Activated naive CD4-positive, alpha-beta T cell treated with anti-CD3 and anti-CD28 coated beads for 36 hours (primary cell): ENCODE measurements around the gene BGLAP. TPM values are rescaled to one million over a fixed set of nuclear protein-coding genes. Genes with fewer than 3 reads are reported as not detected.

Experiments
- CTCF ChIA-PET: fragments of 350-600 bp; sonication (Branson Sonifier 250); formaldehyde crosslinking; loops from one replicate; lab custom pipeline; 2021; ENCODE audit warnings: antibody characterized with exemption; lab: Charles Lee
- DNase-seq: peaks from one replicate; pipeline ENCODE4 v3.0.0-alpha.2; 2020
- H3K27ac Mint-ChIP-seq: one replicate; pipeline ENCODE4 v1.8.0; 2021; ENCODE audit warnings: mild to moderate bottlenecking, mixed read lengths
- H3K27me3 Mint-ChIP-seq: one replicate; pipeline ENCODE4 v1.8.0; 2021; ENCODE audit warnings: low read depth, mixed read lengths
- H3K36me3 Mint-ChIP-seq: one replicate; pipeline ENCODE4 v1.8.0; 2021; ENCODE audit warnings: low read depth, mixed read lengths
- H3K4me1 Mint-ChIP-seq: one replicate; pipeline ENCODE4 v1.8.0; 2021; ENCODE audit warnings: low read depth, mixed read lengths
- H3K4me3 Mint-ChIP-seq: one replicate; pipeline ENCODE4 v1.8.0; 2021; ENCODE audit warnings: mild to moderate bottlenecking, moderate library complexity, mixed read lengths
- H3K9me3 Mint-ChIP-seq: one replicate; pipeline ENCODE4 v1.8.0; 2021; ENCODE audit warnings: mixed read lengths
- intact Hi-C: fragments of 100-400 bp; cut with micrococcal nuclease; formaldehyde crosslinking; loops from one replicate; pipeline ENCODE4 v1.15.1; 2023
- total RNA-seq, 2 experiments: library from RNA; stranded (reverse); gene quantifications; one replicate each; pipeline ENCODE4 v1.2.3, GENCODE V29; 2021

BGLAP gene
- total RNA-seq, 2 experiments from 2014 or later: 3.4 to 4.0 TPM

DNA sequence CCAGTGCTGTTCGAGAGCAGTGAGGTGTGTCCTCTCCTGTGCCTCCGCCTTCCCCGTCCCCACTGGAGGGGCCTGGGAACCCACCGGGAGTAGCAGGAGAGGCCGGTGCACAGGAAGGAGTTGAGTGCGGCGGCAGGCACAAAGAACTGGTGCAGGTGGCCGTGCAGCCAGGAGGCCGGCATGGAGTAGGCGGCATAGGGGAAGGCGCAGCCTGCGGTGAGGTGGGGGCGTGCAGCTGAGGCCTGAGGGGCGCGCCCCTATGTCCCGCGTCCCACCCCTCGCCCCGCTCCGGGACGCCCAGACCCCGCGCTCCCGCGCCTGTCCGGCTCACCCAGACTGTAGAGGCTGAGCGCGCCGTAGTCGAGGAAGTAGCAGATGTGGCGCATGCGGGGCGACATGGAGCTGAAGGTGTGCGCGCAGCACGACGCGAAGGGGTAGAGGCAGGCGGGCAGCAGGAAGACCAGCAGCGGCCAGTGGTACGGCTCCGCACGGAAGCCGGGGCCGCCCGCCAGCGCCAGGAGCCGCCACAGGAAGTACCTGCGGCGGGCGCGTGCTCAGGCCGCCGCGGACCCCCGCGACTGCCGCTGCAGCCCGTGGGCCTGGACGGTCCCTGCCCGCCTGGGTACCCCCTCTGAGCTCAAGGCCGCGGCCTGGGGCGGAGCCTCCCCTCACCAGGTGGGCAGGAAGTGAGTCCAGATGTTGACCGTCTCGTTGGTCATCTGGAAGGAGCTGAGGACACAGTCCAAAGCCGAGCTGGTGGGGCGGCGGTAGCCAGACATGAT, 3.7 kb downstream of the BGLAP start:
- CTCF ChIA-PET: interaction anchor here (0.6 to 1.5 kb wide), 7 partner anchors 19 to 148 kb away, joined by 3 to 5 read pairs (median 4); no protein-coding TSS in a partner anchor
- DNase-seq: peak; percentile 50
- Mint-ChIP-seq H3K9me3 (no peaks in the 10 kb centered on the region), H3K36me3 (peaks cover 5% of the 10 kb centered on the region), H3K4me3 (peak overlapping the region; percentile 66), H3K27ac (no peak overlapping the region), H3K4me1 (peaks cover 11% of the 10 kb centered on the region), H3K27me3 (no peaks in the 10 kb centered on the region)
- intact Hi-C loops: no loop called here

DNA sequence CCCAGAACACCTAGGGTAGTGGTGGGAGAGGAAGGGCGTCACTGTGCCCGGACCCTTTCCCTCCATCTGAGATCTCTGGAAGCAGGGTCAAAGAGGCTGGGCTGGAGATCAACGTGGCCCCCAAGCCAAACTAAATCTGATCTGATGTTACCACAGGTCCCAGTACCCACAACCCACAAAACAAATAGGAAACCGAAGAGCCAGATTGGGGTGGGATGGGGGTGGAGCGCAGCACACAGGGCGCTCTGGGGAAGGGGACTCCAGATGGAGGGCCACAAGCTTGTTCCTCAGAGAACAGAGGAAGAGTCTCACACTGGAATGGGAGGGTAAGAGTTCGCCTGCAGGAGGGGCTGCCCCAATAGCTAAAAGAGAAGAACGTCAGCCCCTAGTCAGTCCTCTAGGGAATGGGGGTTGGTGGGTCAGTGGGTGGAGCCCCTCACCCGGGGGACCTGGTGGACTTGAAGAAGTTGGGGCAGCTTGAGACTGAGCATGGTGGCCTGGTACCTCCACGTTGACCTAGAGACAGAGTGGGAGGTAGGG, 4.3 kb downstream of the BGLAP start:
- H3K9me3 Mint-ChIP-seq: no peaks in the 10 kb centered on the region
- H3K27me3 Mint-ChIP-seq: no peaks in the 10 kb centered on the region
- H3K27ac Mint-ChIP-seq: no peak overlapping the region
- CTCF ChIA-PET: interaction anchor here (0.5 to 1.5 kb wide), 7 partner anchors 20 to 238 kb away, joined by 3 to 5 read pairs (median 4); no protein-coding TSS in a partner anchor
- peaks cover 7% of the 10 kb centered on the region for H3K36me3 Mint-ChIP-seq
- H3K4me1 Mint-ChIP-seq: peaks cover 11% of the 10 kb centered on the region
- no peak for DNase-seq
- H3K4me3 Mint-ChIP-seq: peak overlapping the region; percentile 21
- intact Hi-C loops: no loop called here

- peaks cover 11% of the 10 kb centered on the region for H3K4me1 Mint-ChIP-seq
- intact Hi-C loops: no loop called here
- H3K27ac Mint-ChIP-seq: no peak overlapping the region
- CTCF ChIA-PET: interaction anchor here (0.5 to 1.5 kb wide), 5 partner anchors 24 to 238 kb away, joined by 3 to 7 read pairs (median 5); no protein-coding TSS in a partner anchor
- H3K27me3 Mint-ChIP-seq: no peaks in the 10 kb centered on the region
- H3K9me3 Mint-ChIP-seq: no peaks in the 10 kb centered on the region
- H3K36me3 Mint-ChIP-seq: peaks cover 7% of the 10 kb centered on the region
- no peak for DNase-seq
- H3K4me3 Mint-ChIP-seq: no peak overlapping the region
Measured at GRCh38 chr1:156246781-156247459, 4.9 kb downstream of the BGLAP start.

GRCh38 chr1:156247460-156248322, 5.7 kb downstream of the BGLAP start, which contains the start of gene PAQR6:
PAQR6 (minus strand) TSS chr1:156248056; CDS start chr1:156246731, 1,325 bp downstream.
- intact Hi-C loops: no loop called here
- peaks cover 7% of the 10 kb centered on the region for H3K36me3 Mint-ChIP-seq
- CTCF ChIA-PET: interaction anchor here (1.0 kb wide), 1 partner anchor 12 kb away, joined by 3 read pairs; no protein-coding TSS in a partner anchor
- no peak within 1 kb of the TSS for H3K27ac Mint-ChIP-seq
- H3K9me3 Mint-ChIP-seq: no peaks in the 10 kb centered on the region
- no peak within 1 kb of the TSS for H3K4me3 Mint-ChIP-seq
- no peaks in the 10 kb centered on the region for H3K27me3 Mint-ChIP-seq
- peaks cover 11% of the 10 kb centered on the region for H3K4me1 Mint-ChIP-seq
- DNase-seq: no peak

- Mint-ChIP-seq H3K36me3 (peaks cover 11% of the 10 kb centered on the region), H3K4me1 (peaks cover 11% of the 10 kb centered on the region), H3K4me3 (no peak overlapping the region), H3K27ac (no peak overlapping the region), H3K27me3 (no peaks in the 10 kb centered on the region), H3K9me3 (no peaks in the 10 kb centered on the region)
- intact Hi-C loops: no loop called here
- CTCF ChIA-PET: interaction anchor here (1.0 kb wide), 1 partner anchor 11 kb away, joined by 3 read pairs; no protein-coding TSS in a partner anchor
- no peak for DNase-seq
Measured at GRCh38 chr1:156248323-156248683, 6.3 kb downstream of the BGLAP start.

DNA sequence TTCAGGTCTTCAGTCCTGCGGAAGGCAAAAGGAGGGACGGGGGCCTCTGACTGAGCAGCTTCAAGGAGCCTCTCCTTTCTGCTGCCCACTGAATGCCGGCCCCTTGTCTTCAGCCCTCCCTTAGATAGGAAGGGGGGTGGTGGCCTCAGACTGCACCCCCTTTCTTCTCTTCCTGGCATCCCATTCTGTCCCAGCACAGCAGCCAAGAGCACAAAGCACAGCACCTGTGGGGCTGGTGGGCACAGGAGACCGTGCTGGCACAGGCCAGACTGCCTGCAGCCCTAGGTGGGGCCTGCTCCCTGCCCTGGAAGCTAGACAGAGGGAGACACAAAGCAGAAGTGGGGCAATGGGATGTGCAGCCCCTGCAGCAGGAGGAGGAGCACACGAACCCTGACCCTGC, 7.6 kb downstream of the BGLAP start:
- Mint-ChIP-seq H3K36me3 (peaks cover 17% of the 10 kb centered on the region), H3K9me3 (no peaks in the 10 kb centered on the region), H3K4me3 (no peak overlapping the region), H3K27me3 (no peaks in the 10 kb centered on the region), H3K27ac (peak overlapping the region; percentile 24), H3K4me1 (peaks cover 11% of the 10 kb centered on the region)
- intact Hi-C loops: no loop called here
- CTCF ChIA-PET: interaction anchor here (1.0 kb wide), 1 partner anchor 108 kb away, joined by 3 read pairs; no protein-coding TSS in a partner anchor
- DNase-seq: no peak

DNA sequence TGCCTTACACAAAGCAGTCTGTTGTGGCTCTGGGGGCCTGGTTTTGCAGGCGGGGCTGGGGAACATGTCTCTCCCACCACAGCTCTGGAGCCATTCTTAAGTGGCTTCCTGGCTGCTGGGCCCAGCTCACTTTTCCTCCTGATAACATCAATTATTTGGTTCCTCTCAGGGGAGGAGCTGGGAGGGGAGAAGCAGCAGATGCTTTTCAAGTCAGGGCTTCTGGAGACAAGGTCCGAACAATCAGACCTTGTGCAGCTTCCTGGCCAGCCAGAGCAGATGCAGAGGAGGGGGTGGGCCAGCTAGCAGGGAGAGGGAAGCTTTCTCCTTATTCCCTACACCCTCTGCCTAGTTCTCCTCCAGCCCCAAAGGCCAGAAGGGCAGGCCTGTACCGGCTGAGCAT, 9.5 kb downstream of the BGLAP start:
- intact Hi-C loops: no loop called here
- Mint-ChIP-seq H3K27ac (peak overlapping the region; percentile 18), H3K4me1 (no peaks in the 10 kb centered on the region), H3K9me3 (no peaks in the 10 kb centered on the region), H3K27me3 (no peaks in the 10 kb centered on the region), H3K4me3 (no peak overlapping the region), H3K36me3 (peaks cover 22% of the 10 kb centered on the region)
- CTCF ChIA-PET: interaction anchor here (1.1 to 1.2 kb wide), 3 partner anchors 8 to 110 kb away, joined by 3 to 4 read pairs (median 4); no protein-coding TSS in a partner anchor
- DNase-seq: no peak

DNA sequence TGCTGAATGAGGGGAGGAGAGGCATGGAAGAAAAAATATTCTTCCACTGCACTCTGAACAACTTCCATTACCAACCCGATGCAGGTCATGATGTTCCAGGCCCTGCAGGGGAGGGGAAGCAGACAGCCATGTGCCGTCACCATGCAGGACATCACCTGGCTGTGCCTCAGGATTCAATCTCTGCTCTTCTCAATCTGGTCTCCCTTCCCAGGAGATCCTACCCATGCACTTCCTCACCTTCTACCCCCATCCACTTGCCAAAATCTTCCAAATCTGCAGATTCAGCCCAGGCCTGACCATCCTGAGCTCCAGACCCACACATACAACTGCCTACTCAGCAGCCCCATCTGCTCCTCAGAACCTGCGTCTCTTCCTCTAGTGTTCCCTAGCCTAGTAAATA, 11.7 kb downstream of the BGLAP start:
- Mint-ChIP-seq H3K4me1 (no peaks in the 10 kb centered on the region), H3K4me3 (no peak overlapping the region), H3K27me3 (no peaks in the 10 kb centered on the region), H3K9me3 (no peaks in the 10 kb centered on the region), H3K27ac (no peak overlapping the region), H3K36me3 (peaks cover 27% of the 10 kb centered on the region)
- CTCF ChIA-PET: interaction anchor here (0.6 to 1.5 kb wide), 2 partner anchors 24 to 111 kb away, joined by 5 read pairs; no protein-coding TSS in a partner anchor
- intact Hi-C loops: no loop called here
- no peak for DNase-seq

GRCh38 chr1:156257711-156258110, 15.7 kb downstream of the BGLAP start:
- intact Hi-C loops: no loop called here
- H3K9me3 Mint-ChIP-seq: no peaks in the 10 kb centered on the region
- no peak for DNase-seq
- H3K36me3 Mint-ChIP-seq: peaks cover 40% of the 10 kb centered on the region
- CTCF ChIA-PET: interaction anchor here (0.5 to 1.1 kb wide), 4 partner anchors 24 to 165 kb away, joined by 3 to 4 read pairs (median 3); no protein-coding TSS in a partner anchor
- peak overlapping the region; percentile 37 for H3K27ac Mint-ChIP-seq
- H3K4me1 Mint-ChIP-seq: peaks cover 4% of the 10 kb centered on the region
- no peaks in the 10 kb centered on the region for H3K27me3 Mint-ChIP-seq
- H3K4me3 Mint-ChIP-seq: no peak overlapping the region

DNA sequence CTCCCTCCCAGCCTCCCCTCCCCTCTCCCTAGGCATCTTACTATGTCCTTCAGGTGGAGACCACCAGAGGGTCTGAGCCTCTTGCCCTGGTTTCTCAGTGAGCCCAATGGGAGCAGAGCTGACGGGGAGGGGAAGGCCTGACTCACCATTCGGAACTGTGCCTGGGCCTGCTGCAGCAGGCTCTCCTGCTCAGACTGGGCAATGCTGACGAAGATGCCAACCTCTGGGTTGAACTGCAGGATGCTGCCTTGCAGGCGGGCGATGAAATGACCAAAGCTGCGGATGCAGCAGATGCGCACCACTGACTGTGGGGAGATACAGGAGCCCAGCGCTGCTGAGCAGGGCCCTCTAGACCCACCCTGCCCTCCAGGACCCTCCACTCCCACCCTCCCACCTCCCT, 16.9 kb downstream of the BGLAP start:
- H3K4me1 Mint-ChIP-seq: peaks cover 10% of the 10 kb centered on the region
- H3K27me3 Mint-ChIP-seq: no peaks in the 10 kb centered on the region
- no peak overlapping the region for H3K4me3 Mint-ChIP-seq
- peaks cover 43% of the 10 kb centered on the region for H3K36me3 Mint-ChIP-seq
- DNase-seq: no peak
- no peak overlapping the region for H3K27ac Mint-ChIP-seq
- CTCF ChIA-PET: interaction anchor here (0.8 kb wide), 1 partner anchor 61 kb away, joined by 3 read pairs; no protein-coding TSS in a partner anchor
- H3K9me3 Mint-ChIP-seq: no peaks in the 10 kb centered on the region
- intact Hi-C loops: no loop called here

- peak; percentile 45 for DNase-seq
- H3K9me3 Mint-ChIP-seq: no peaks in the 10 kb centered on the region
- intact Hi-C loops: loop anchor here (5.0 kb wide), 1 partner anchor 57 kb away; no protein-coding TSS in a partner anchor
- peaks cover 46% of the 10 kb centered on the region for H3K36me3 Mint-ChIP-seq
- no peaks in the 10 kb centered on the region for H3K27me3 Mint-ChIP-seq
- H3K4me1 Mint-ChIP-seq: peaks cover 12% of the 10 kb centered on the region
- H3K4me3 Mint-ChIP-seq: no peak overlapping the region
- no peak overlapping the region for H3K27ac Mint-ChIP-seq
- CTCF ChIA-PET: interaction anchor here (0.6 to 1.5 kb wide), 5 partner anchors 9 to 210 kb away, joined by 3 read pairs; partner anchors contain the start of gene PAQR6
Measured at GRCh38 chr1:156259805-156260204, 17.8 kb downstream of the BGLAP start.
